Stimulated activated CD8-positive, alpha-beta memory T cell treated with anti-CD3 and anti-CD28 coated beads, Interleukin-7, amount 100 ng/mL, for 24 hours (primary cell): ENCODE measurements around the gene NDUFA7.
"Not testable (repeated sequence)": the region's sequence is repeated elsewhere in the genome, so short reads cannot be mapped to it uniquely, and the experiment has no call there.

Experiments
- DNase-seq: peaks from one replicate; pipeline ENCODE4 v3.0.0-alpha.2; 2020; ENCODE audit warnings: low read depth

Gene NDUFA7

GRCh38 chr19:8341504-8341903, 20.3 kb upstream of the NDUFA7 start:
- DNase-seq: not testable (repeated sequence)

GRCh38 chr19:8340341-8341096, 19.3 kb upstream of the NDUFA7 start:
- DNase-seq: no peak

GRCh38 chr19:8338835-8339234, 17.7 kb upstream of the NDUFA7 start:
- no peak for DNase-seq

- no peak for DNase-seq
Observed at GRCh38 chr19:8337728-8338127, 16.6 kb upstream of the NDUFA7 start.

- no peak for DNase-seq
Observed at GRCh38 chr19:8336660-8337059, 15.5 kb upstream of the NDUFA7 start.

- DNase-seq: no peak
Observed at GRCh38 chr19:8336072-8336569, 14.9 kb upstream of the NDUFA7 start.

GRCh38 chr19:8335343-8336071, 14.3 kb upstream of the NDUFA7 start:
- DNase-seq: no peak

- DNase-seq: no peak
Observed at GRCh38 chr19:8334458-8335342, 13.5 kb upstream of the NDUFA7 start.

GRCh38 chr19:8333767-8334457, 12.7 kb upstream of the NDUFA7 start:
- DNase-seq: no peak

GRCh38 chr19:8332976-8333766, 12.0 kb upstream of the NDUFA7 start:
- no peak for DNase-seq

GRCh38 chr19:8331263-8331845, 10.2 kb upstream of the NDUFA7 start:
- DNase-seq: no peak

GRCh38 chr19:8329996-8330395, 8.8 kb upstream of the NDUFA7 start:
- DNase-seq: no peak

GRCh38 chr19:8325454-8325853, 4.3 kb upstream of the NDUFA7 start:
- no peak for DNase-seq

- DNase-seq: no peak
Observed at GRCh38 chr19:8324186-8325050, 3.2 kb upstream of the NDUFA7 start.

- no peak for DNase-seq
Observed at GRCh38 chr19:8323781-8324185, 2.6 kb upstream of the NDUFA7 start.

GRCh38 chr19:8322638-8322997, 1.4 kb upstream of the NDUFA7 start:
- no peak for DNase-seq

GRCh38 chr19:8321986-8322637, 937 bp upstream of the NDUFA7 start:
- no peak for DNase-seq

GRCh38 chr19:8320564-8321066, 560 bp downstream of the NDUFA7 start:
- DNase-seq: no peak
